GM12878 (cell line): ENCODE results near the gene SLC25A28. TPM values are rescaled to one million over a fixed set of nuclear protein-coding genes. Genes with fewer than 3 reads are reported as not detected.

Source experiments
- ATAC-seq: fragments of 200-7000 bp; cut with Tn5 transposase; 3 replicates; pipeline ENCODE4 v1.9.1; 2020; ENCODE audit warnings: mild to moderate bottlenecking, moderate library complexity
- BruUV-seq: library from RNA; stranded (reverse); fragments of 400-500 nt; replicated peaks from 2 replicates; lab custom pipeline; 2021; lab: Mats Ljungman, UMichigan
- CTCF ChIA-PET: fragments of 300-600 bp; sonication (Branson Sonifier 250); formaldehyde crosslinking; extraction: SDS; loops from one replicate; lab custom pipeline; 2021; ENCODE audit warnings: inconsistent platforms; lab: Yijun Ruan, JAX
- POLR2A ChIA-PET: fragments of 350-600 bp; formaldehyde crosslinking; extraction: SDS; loops from one replicate; lab custom pipeline; 2021; ENCODE audit warnings: inconsistent platforms; lab: Charles Lee
- RAD21 ChIA-PET: fragments of 300-600 bp; sonication (Branson Sonifier 250); formaldehyde crosslinking; loops from one replicate; lab custom pipeline; 2023; ENCODE audit warnings: antibody characterized with exemption; ENCODE audit not compliant: unreplicated experiment; lab: Charles Lee
- SMC1A ChIA-PET: fragments of 300-600 bp; sonication (Branson Sonifier 250); formaldehyde crosslinking; loops from one replicate; lab custom pipeline; 2023; ENCODE audit not compliant: unreplicated experiment, uncharacterized antibody; lab: Charles Lee
- DNase-seq: peaks from one replicate; pipeline ENCODE4 v3.0.0-alpha.2; 2011; ENCODE audit warnings: low read depth, low spot score
- FAIRE-seq: peaks from 3 replicates; lab custom pipeline; 2011; peaks lifted over from hg19 to GRCh38; lab: Jason Lieb, UNC
- H2AFZ ChIP-seq: 2 replicates; pipeline ENCODE4 v1.6.0; 2011; ENCODE audit warnings: low read depth, low read length, control low read depth; ENCODE audit not compliant: control insufficient read depth
- H3K27ac ChIP-seq: 2 replicates; pipeline ENCODE4 v1.5.1; 2011; ENCODE audit warnings: control low read depth; ENCODE audit not compliant: control insufficient read depth, insufficient read depth
- H3K27me3 ChIP-seq, 2 experiments: replicated peaks in 1 of 2; 2 replicates each; pipeline versions ENCODE4 v1.6.0 to v1.6.1; 2011; ENCODE audit warnings: low read length in 1 of 2; ENCODE audit not compliant: control insufficient read depth in 2 of 2, insufficient read depth in 2 of 2
- H3K36me3 ChIP-seq, 2 experiments: 2 replicates each; pipeline ENCODE4 v1.5.1; 2011; ENCODE audit warnings: low read length in 1 of 2; ENCODE audit not compliant: control insufficient read depth in 2 of 2, insufficient read depth in 2 of 2
- H3K4me1 ChIP-seq: 2 replicates; pipeline ENCODE4 v1.6.1; 2011; ENCODE audit warnings: mild to moderate bottlenecking, low read length, moderate library complexity, mixed read lengths; ENCODE audit not compliant: control insufficient read depth, insufficient read depth
- H3K4me2 ChIP-seq: 2 replicates; pipeline ENCODE4 v1.6.0; 2011; ENCODE audit warnings: control low read depth; ENCODE audit not compliant: control insufficient read depth, insufficient read depth
- H3K4me3 ChIP-seq: fragments of 200-600 bp; sonication (generic); 2 replicates; pipeline ENCODE4 v1.5.1; 2016
- H3K79me2 ChIP-seq: 2 replicates; pipeline ENCODE4 v1.6.0; 2011; ENCODE audit warnings: low read length; ENCODE audit not compliant: control insufficient read depth, insufficient read depth
- H3K9ac ChIP-seq: 2 replicates; pipeline ENCODE4 v1.8.0; 2011; ENCODE audit warnings: low read length, control low read depth, mixed read lengths; ENCODE audit not compliant: control insufficient read depth, insufficient read depth
- H3K9me3 ChIP-seq: replicated peaks from 3 replicates; pipeline ENCODE4 v1.5.1; 2011; ENCODE audit warnings: mild to moderate bottlenecking, low read length; ENCODE audit not compliant: control insufficient read depth, insufficient read depth
- H4K20me1 ChIP-seq: 2 replicates; pipeline ENCODE4 v1.6.0; 2011; ENCODE audit not compliant: control insufficient read depth, insufficient read depth
- CREB1 ChIP-seq: IDR thresholded peaks from 2 replicates; pipeline ENCODE4 v1.6.1; 2012; ENCODE audit warnings: low read depth, mild to moderate bottlenecking, inconsistent platforms
- E2F8 ChIP-seq: fragments of 450-650 bp; IDR thresholded peaks from 2 replicates; pipeline ENCODE4 v1.6.1; 2018; ENCODE audit warnings: mild to moderate bottlenecking, low read depth, moderate library complexity; ENCODE audit not compliant: partially characterized antibody
- NFXL1 ChIP-seq: fragments of 450-650 bp; IDR thresholded peaks from 2 replicates; pipeline ENCODE4 v1.6.1; 2017; ENCODE audit warnings: antibody characterized with exemption, mild to moderate bottlenecking, borderline replicate concordance
- RAD21 ChIP-seq: IDR thresholded peaks from 2 replicates; pipeline ENCODE4 v1.6.1; 2011; ENCODE audit warnings: mild to moderate bottlenecking, low read depth, low read length, moderate library complexity; ENCODE audit not compliant: insufficient read depth
- SIN3A ChIP-seq: IDR thresholded peaks from 2 replicates; pipeline ENCODE4 v1.6.1; 2012; ENCODE audit warnings: low read depth, low read length, improper control_type of control experiment
- SMC3 ChIP-seq: IDR thresholded peaks from 2 replicates; pipeline ENCODE4 v1.6.1; 2011; ENCODE audit warnings: low read length, improper control_type of control experiment, borderline replicate concordance
- SP1 ChIP-seq: IDR thresholded peaks from one replicate; pipeline ENCODE4 v1.6.1; 2011; ENCODE audit warnings: low read depth, low read length
- ZNF24 ChIP-seq: fragments of 450-650 bp; IDR thresholded peaks from 2 replicates; pipeline ENCODE4 v1.6.1; 2017; ENCODE audit warnings: antibody characterized with exemption, mild to moderate bottlenecking
- WGBS: methylation state at CpG from one replicate; pipeline ENCODE4 v1.1.6; 2016; ENCODE audit warnings: low lambda C conversion rate; ENCODE audit not compliant: insufficient replicate concordance, insufficient coverage; ENCODE audit errors: missing lambda C conversion rate; 5-methylcytosine and 5-hydroxymethylcytosine counted together
- in situ Hi-C: fragments of 300-500 bp; cut with MboI; formaldehyde crosslinking; loops from 9 replicates; pipeline ENCODE4 v1.14.3; 2018; ENCODE audit warnings: mixed read lengths
- intact Hi-C: fragments of 100-400 bp; cut with micrococcal nuclease; formaldehyde crosslinking; loops from one replicate; pipeline ENCODE4 v1.14.2; 2022; ENCODE audit not compliant: unreplicated experiment
- polyA plus RNA-seq, 11 experiments: library from polyadenylated mRNA; depleted of rRNA in 4 of 11; unstranded in 6 of 11; stranded (reverse) in 5 of 11; fragments of >200 nt; fragmentation: Nextera tagmentation in 4 of 11; fragmentation: Illumina TruSeq in 1 of 11; extraction: Ambion mirVana in 4 of 11; extraction: Trizol in 1 of 11; gene quantifications; 1 replicate in 1 of 11; 2 replicates in 10 of 11; pipeline versions ENCODE4 v1.2.1 to v1.2.3, GENCODE V29; 2011 to 2016; ENCODE audit warnings: inconsistent platforms in 2 of 11, missing spikeins in 2 of 11, low read depth in 1 of 11
- total RNA-seq, 4 experiments: library from RNA; depleted of rRNA in 3 of 4; stranded (reverse); fragments of >200 nt in 3 of 4; fragmentation: Illumina TruSeq in 1 of 4; extraction: Trizol in 1 of 4; gene quantifications; 2 replicates each; pipeline versions ENCODE4 v1.2.1 to v1.2.3, GENCODE V29; 2013 to 2021
- TF ChIP-seq, protein P1 (sequence below), 3 experiments: IDR thresholded peaks in 2 of 3; conservative IDR thresholded peaks in 1 of 3; 2 replicates each; pipeline ENCODE4 v1.5.1; 2011; ENCODE audit warnings: low read depth in 3 of 3, low read length in 3 of 3, mild to moderate bottlenecking in 3 of 3, control low read depth in 2 of 3, moderate library complexity in 2 of 3, inconsistent platforms in 1 of 3, mixed read lengths in 1 of 3; ENCODE audit not compliant: control insufficient read depth in 2 of 3, insufficient read depth in 1 of 3; ENCODE audit errors: extremely low read depth in 1 of 3
- TF ChIP-seq, protein P2 (sequence below): IDR thresholded peaks from 2 replicates; pipeline ENCODE4 v1.6.1; 2011; ENCODE audit warnings: low read depth, low read length, improper control_type of control experiment, borderline replicate concordance

Gene SLC25A28
- total and polyA plus RNA-seq, 10 of the 15 experiments (the other 5 are each of a cell fraction or from before 2014, with no cell fraction given), result 7.5 to 47.8 (median 24.9) TPM

DNA sequence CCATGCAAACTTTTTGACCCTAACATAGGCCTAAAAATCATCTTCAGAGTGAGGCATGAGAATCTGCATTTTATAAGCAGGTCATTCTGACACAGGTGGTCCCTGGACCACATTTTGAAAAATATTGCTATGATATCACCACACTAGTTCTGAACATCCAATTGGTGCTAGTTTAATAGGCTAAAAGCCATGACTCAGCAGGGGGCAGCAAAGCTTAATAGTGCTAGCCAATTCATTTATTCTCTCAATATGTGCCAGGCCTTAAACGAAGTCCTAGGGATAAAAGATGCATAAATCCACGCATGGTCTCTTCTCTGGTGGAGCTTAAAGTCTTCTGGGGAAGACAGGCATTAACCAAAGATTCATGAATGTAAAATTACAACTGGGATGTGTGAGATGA, 10.2 kb upstream of the SLC25A28 start:
- ChIA-PET CTCF (interaction anchor here (0.7 to 3.5 kb wide), 12 partner anchors 12 to 196 kb away, joined by 3 to 34 read pairs (median 3); partner anchors contain the start of gene ENTPD7), RAD21 (interaction anchor here (0.9 to 1.5 kb wide), 2 partner anchors 11 to 81 kb away, joined by 3 to 4 read pairs; no protein-coding TSS in a partner anchor), POLR2A (no interaction called here), SMC1A (interaction anchor here (0.6 to 1.4 kb wide), 6 partner anchors 9 to 194 kb away, joined by 3 to 5 read pairs (median 3); no protein-coding TSS in a partner anchor)
- Histone ChIP-seq H3K36me3 (no peaks in the 10 kb centered on the region), H3K27ac (no peak overlapping the region), H2AFZ (no peak overlapping the region), H3K27me3 (no peaks in the 10 kb centered on the region), H4K20me1 (no peaks in the 10 kb centered on the region), H3K4me3 (no peak overlapping the region), H3K9ac (no peak overlapping the region), H3K9me3 (no peaks in the 10 kb centered on the region), H3K4me1 (peaks cover 7% of the 10 kb centered on the region), H3K4me2 (no peak overlapping the region), H3K79me2 (no peaks in the 10 kb centered on the region)
- ATAC-seq, result peak; percentile 81
- intact Hi-C loops (loop anchor here (1.0 kb wide), 1 partner anchor 81 kb away; no protein-coding TSS in a partner anchor), in situ Hi-C loops (no loop called here)
- BruUV-seq, result no TSS peak
- TF ChIP-seq SIN3A (no peak), NFXL1 (no peak), E2F8 (no peak), SP1 (no peak), CREB1 (no peak), SMC3 (peak; percentile 57; the same call in 1 of the 2 replicates), ZNF24 (peak; percentile 85), RAD21 (peak; percentile 66)
- TF ChIP-seq, protein P1, sequence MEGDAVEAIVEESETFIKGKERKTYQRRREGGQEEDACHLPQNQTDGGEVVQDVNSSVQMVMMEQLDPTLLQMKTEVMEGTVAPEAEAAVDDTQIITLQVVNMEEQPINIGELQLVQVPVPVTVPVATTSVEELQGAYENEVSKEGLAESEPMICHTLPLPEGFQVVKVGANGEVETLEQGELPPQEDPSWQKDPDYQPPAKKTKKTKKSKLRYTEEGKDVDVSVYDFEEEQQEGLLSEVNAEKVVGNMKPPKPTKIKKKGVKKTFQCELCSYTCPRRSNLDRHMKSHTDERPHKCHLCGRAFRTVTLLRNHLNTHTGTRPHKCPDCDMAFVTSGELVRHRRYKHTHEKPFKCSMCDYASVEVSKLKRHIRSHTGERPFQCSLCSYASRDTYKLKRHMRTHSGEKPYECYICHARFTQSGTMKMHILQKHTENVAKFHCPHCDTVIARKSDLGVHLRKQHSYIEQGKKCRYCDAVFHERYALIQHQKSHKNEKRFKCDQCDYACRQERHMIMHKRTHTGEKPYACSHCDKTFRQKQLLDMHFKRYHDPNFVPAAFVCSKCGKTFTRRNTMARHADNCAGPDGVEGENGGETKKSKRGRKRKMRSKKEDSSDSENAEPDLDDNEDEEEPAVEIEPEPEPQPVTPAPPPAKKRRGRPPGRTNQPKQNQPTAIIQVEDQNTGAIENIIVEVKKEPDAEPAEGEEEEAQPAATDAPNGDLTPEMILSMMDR (IDR thresholded peaks at IDR 0.05 in 2 of 3, conservative IDR thresholded peaks at IDR 0.05 in 1 of 3; ENCODE audit: control insufficient read depth in 2 of 3, extremely low read depth in 1 of 3, insufficient read depth in 1 of 3, low read depth in 3 of 3, low read length in 3 of 3), result peak; percentile 33 to 53 (median 44); a peak in 4 of 6 replicates
- TF ChIP-seq, protein P2, sequence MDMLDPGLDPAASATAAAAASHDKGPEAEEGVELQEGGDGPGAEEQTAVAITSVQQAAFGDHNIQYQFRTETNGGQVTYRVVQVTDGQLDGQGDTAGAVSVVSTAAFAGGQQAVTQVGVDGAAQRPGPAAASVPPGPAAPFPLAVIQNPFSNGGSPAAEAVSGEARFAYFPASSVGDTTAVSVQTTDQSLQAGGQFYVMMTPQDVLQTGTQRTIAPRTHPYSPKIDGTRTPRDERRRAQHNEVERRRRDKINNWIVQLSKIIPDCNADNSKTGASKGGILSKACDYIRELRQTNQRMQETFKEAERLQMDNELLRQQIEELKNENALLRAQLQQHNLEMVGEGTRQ, result no peak
- DNase-seq, result no peak
- 43% methylated on average over 2 of the region's 2 CpGs for WGBS
- no peak for FAIRE-seq
